Activated naive CD4-positive, alpha-beta T cell treated with anti-CD3 and anti-CD28 coated beads, Interleukin-2, amount 50 U/mL, for 72 hours (primary cell): ENCODE data around the gene SPAG8. TPM values are rescaled to one million over a fixed set of nuclear protein-coding genes. Genes with fewer than 3 reads are reported as not detected.

Experiments
- ATAC-seq, 2 donors: fragments of 150-1000 bp; cut with Tn5 transposase; 2 replicates each; pipeline ENCODE4 v1.10.0; 2021; ENCODE audit warnings: mild to moderate bottlenecking in 2 of 2, moderate library complexity in 2 of 2
- DNase-seq, 2 donors: peaks; one replicate each; pipeline ENCODE4 v3.0.0; 2021 to 2022; ENCODE audit warnings: low spot score in 2 of 2
- H3K27ac Mint-ChIP-seq, 2 donors: one replicate each; pipeline ENCODE4 v1.8.0; 2022; ENCODE audit warnings: mild to moderate bottlenecking in 2 of 2, mixed read lengths in 2 of 2
- H3K36me3 Mint-ChIP-seq, 2 donors: one replicate each; pipeline ENCODE4 v1.8.0; 2022; ENCODE audit warnings: mixed read lengths in 2 of 2
- H3K9me3 Mint-ChIP-seq, 2 donors: one replicate each; pipeline ENCODE4 v1.8.0; 2022; ENCODE audit warnings: mixed read lengths in 2 of 2
- total RNA-seq, 2 donors: library from RNA; stranded (reverse); gene quantifications; one replicate each; pipeline ENCODE4 v1.2.3, GENCODE V29; 2022

Gene SPAG8
- total RNA-seq, 2 donors from 2014 or later: 1.0 to 1.3 TPM

DNA sequence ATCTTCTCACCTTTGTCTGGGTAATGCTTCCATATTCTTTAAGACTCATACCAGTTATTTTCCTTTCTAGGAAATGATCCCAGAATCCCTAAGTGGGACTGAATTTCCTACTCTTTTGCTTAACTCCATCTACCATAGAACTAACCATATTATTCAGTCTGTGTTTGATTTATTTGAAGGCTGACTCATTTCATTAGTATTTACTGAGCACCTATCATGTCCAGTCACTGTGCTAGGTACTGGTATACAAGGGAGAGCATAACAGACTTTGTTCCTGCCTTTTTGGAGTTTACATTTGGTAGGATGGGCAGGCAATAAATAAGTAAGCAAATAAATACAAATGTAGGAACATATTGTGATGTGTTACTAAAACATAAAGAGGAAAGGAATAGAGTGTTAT, 16.4 kb downstream of the SPAG8 start:
- no peak for DNase-seq
- Mint-ChIP-seq H3K9me3 (no peaks in the 10 kb centered on the region), H3K36me3 (peaks cover 0 to under 1% of the 10 kb centered on the region in 2 donors), H3K27ac (no peak overlapping the region)
- ATAC-seq: no peak

DNA sequence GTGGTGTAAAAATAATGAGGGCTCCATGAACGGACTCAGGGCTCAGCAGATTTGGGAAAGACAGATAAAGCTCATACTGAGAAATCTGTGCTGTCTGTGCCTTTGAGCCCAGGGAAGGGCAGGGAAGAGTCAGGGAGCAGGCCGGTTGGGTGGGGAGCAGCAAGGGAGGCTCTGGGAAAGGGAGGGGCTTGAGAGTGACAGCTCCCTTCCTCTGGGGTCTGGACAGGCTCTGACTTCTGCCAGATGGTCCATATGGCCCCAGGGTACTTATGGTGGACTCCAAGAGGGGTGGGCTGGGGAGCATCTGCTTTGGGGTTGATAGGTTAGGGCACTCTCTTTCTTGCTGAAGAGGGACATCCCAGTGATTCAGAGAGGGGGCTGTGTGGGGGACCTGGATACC, 18.6 kb downstream of the SPAG8 start:
- peaks cover 0 to 8% of the 10 kb centered on the region in 2 donors for H3K36me3 Mint-ChIP-seq
- H3K27ac Mint-ChIP-seq: peak overlapping the region; percentile 52 to 69
- no peak for ATAC-seq

GRCh38 chr9:35792826-35793225, 19.2 kb downstream of the SPAG8 start:
- ATAC-seq (no peak), DNase-seq (no peak)
- Mint-ChIP-seq H3K27ac (peak overlapping the region in 1 of 2 donors; percentile 69), H3K36me3 (peaks cover 0 to 8% of the 10 kb centered on the region in 2 donors), H3K9me3 (no peaks in the 10 kb centered on the region)

More for the DNA sequence above, 18.6 kb downstream of the SPAG8 start:
- no peak for DNase-seq
- no peaks in the 10 kb centered on the region for H3K9me3 Mint-ChIP-seq

GRCh38 chr9:35792024-35792813, 19.8 kb downstream of the SPAG8 start:
- no peak for DNase-seq
- Mint-ChIP-seq H3K27ac (peak overlapping the region in 1 of 2 donors; percentile 69), H3K9me3 (no peaks in the 10 kb centered on the region), H3K36me3 (peaks cover 0 to 8% of the 10 kb centered on the region in 2 donors)
- ATAC-seq: no peak

DNA sequence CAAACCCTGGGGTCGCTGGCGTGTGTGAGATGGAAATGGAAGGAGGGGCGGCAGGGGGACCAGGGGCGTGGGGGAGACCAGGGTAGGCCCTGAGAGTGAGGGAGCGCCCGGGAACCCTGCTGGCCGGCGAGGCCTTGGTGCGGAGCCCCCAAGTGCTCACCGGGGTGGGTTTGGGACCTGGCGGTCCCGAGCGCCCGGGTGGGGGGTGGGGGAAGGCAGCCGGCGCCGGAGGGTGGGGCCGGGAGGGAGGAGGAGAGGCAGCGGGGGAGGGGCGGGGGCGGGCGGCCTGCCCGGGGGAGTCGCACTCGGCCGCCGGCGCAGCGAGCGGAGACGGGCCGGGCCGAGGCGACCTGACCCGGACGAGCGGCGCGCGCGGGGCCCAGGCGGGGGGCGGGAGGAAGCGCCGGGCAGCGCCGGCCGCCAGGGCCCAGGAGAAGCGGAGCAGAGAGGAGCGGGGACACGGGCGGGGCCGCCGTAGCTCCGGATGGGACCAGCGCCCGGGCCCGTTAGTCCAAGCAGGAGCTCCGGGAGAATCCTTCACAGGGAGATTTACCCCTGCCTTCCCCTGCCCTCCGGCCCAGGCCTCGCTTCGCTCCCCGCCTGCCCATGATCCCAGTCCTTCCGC, 20.7 kb downstream of the SPAG8 start, which contains the start of gene NPR2:
TSS of gene NPR2 (plus strand) at position 295 of the 625 bp plus-strand sequence. CDS start 818 bp downstream, outside the sequence.
- H3K36me3 Mint-ChIP-seq: peaks cover 0 to 8% of the 10 kb centered on the region in 2 donors
- DNase-seq (no peak), ATAC-seq (no peak)
- H3K27ac Mint-ChIP-seq: no peak within 1 kb of the TSS
- no peaks in the 10 kb centered on the region for H3K9me3 Mint-ChIP-seq

- H3K9me3 Mint-ChIP-seq: no peaks in the 10 kb centered on the region
- no peak overlapping the region for H3K27ac Mint-ChIP-seq
Measured at GRCh38 chr9:35790385-35791296, 21.4 kb downstream of the SPAG8 start.

DNA sequence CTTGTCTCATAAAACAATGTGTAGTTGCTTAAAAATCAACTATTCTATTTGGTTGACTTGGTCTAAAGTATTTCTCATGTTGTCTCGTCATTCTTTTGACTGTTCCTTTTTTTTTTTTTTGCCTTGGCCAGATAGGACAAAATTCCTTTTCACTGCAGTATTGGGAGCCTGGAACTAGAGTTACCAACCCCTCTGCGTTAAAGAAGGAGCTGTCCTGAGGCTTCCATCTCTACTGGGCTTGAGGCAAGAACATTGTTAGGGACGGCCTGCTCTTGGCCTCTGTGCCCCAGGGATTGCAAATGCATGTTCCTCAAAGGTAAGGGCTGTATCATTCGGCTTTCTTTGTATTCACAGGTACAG, 22.1 kb downstream of the SPAG8 start:
- H3K27ac Mint-ChIP-seq: no peak overlapping the region

More at GRCh38 chr9:35790385-35791296, 21.4 kb downstream of the SPAG8 start:
- ATAC-seq: peak; percentile 88 to 92
- DNase-seq: peak in 1 of 2 donors; percentile 66
- peaks cover 0 to 8% of the 10 kb centered on the region in 2 donors for H3K36me3 Mint-ChIP-seq

DNA sequence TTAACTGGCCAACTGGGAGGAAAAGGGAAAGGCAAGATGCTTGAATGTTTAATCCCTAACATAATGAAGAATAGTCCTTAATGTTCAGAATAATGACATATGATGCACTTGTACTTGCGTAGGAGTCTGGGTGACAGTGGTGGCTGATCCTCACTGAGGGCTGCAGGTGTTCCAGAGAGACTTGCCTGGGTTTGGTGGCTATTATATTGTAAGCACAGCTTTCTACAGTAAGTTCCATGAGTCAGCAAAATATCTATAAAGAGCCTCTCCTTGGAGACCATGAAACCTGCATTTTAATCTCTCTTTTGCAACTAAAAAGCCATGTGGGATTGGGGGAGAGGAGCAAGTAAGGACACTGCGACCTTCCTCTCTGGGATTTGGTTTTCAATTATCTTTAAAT, 22.5 kb downstream of the SPAG8 start:
- no peak for DNase-seq
- H3K27ac Mint-ChIP-seq: no peak overlapping the region
- peaks cover 0 to 8% of the 10 kb centered on the region in 2 donors for H3K36me3 Mint-ChIP-seq
- no peak for ATAC-seq
- H3K9me3 Mint-ChIP-seq: no peaks in the 10 kb centered on the region

More for the DNA sequence above, 22.1 kb downstream of the SPAG8 start:
- H3K9me3 Mint-ChIP-seq: no peaks in the 10 kb centered on the region
- DNase-seq (no peak), ATAC-seq (peak; percentile 17 to 23)
- H3K36me3 Mint-ChIP-seq: peaks cover 0 to 8% of the 10 kb centered on the region in 2 donors

- Mint-ChIP-seq H3K27ac (no peak overlapping the region), H3K9me3 (no peaks in the 10 kb centered on the region), H3K36me3 (peaks cover 6 to 11% of the 10 kb centered on the region in 2 donors)
- ATAC-seq (no peak), DNase-seq (no peak)
Measured at GRCh38 chr9:35783418-35783817, 28.6 kb downstream of the SPAG8 start.

DNA sequence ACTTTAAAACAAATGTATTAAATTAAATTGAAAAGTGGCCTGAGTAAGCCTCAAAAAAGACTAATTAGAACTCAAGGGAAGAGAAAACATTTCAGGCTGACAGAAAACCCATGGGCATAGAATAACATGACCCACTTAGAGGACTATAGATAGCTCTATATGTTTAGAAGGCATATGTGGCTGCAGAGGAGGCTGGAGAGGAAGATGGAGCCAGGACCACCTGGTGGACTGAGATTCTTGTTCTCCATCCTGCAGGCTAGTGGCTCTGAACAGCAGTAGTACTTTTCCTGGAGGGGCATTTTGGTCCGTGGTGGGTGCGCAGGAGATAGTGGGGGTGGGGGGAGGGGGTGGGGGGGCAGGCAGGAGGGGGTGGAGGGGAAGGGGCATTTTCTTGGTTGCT, 31.0 kb downstream of the SPAG8 start:
- H3K9me3 Mint-ChIP-seq: no peaks in the 10 kb centered on the region
- DNase-seq: no peak

GRCh38 chr9:35778496-35778895, 33.6 kb downstream of the SPAG8 start:
- DNase-seq: no peak
- no peak for ATAC-seq
- no peaks in the 10 kb centered on the region for H3K9me3 Mint-ChIP-seq

More for the DNA sequence above, 31.0 kb downstream of the SPAG8 start:
- no peak for ATAC-seq
- Mint-ChIP-seq H3K36me3 (peaks cover 6 to 11% of the 10 kb centered on the region in 2 donors), H3K27ac (peak overlapping the region in 1 of 2 donors; percentile 64)

GRCh38 chr9:35776018-35776417, 36.0 kb downstream of the SPAG8 start:
- DNase-seq: no peak
- peaks cover 0 to 6% of the 10 kb centered on the region in 2 donors for H3K36me3 Mint-ChIP-seq
- no peak overlapping the region for H3K27ac Mint-ChIP-seq
- peak in 1 of 2 donors; percentile 62 for ATAC-seq
- H3K9me3 Mint-ChIP-seq: no peaks in the 10 kb centered on the region

More at GRCh38 chr9:35778496-35778895, 33.6 kb downstream of the SPAG8 start:
- no peak overlapping the region for H3K27ac Mint-ChIP-seq
- H3K36me3 Mint-ChIP-seq: peaks cover 3 to 6% of the 10 kb centered on the region in 2 donors

GRCh38 chr9:35774907-35775635, 37.0 kb downstream of the SPAG8 start:
- no peak for ATAC-seq
- Mint-ChIP-seq H3K9me3 (no peaks in the 10 kb centered on the region), H3K27ac (peak overlapping the region in 1 of 2 donors; percentile 29), H3K36me3 (peaks cover 0 to 1% of the 10 kb centered on the region in 2 donors)
- DNase-seq: no peak

DNA sequence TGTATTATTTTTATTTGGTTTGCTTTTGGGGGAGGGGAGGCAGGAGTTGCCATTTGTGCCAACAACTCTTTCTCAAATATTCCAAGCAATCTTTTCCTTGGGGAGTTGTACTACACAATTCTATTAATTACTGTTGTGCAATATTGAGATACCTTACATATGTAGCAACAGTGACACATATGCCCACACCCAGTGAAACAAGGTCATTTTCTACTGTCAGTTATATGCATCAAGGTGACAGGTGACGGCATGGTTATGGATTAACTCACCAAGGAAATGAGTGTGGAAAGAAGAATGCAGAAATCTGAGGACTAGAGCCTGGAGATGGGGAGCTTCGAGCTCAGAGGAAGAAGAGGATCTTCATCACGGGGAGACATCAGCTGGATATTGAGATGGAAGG, 40.1 kb downstream of the SPAG8 start:
- H3K36me3 Mint-ChIP-seq: no peaks in the 10 kb centered on the region
- H3K9me3 Mint-ChIP-seq: no peaks in the 10 kb centered on the region
- ATAC-seq: no peak
- DNase-seq: no peak
- H3K27ac Mint-ChIP-seq: no peak overlapping the region

DNA sequence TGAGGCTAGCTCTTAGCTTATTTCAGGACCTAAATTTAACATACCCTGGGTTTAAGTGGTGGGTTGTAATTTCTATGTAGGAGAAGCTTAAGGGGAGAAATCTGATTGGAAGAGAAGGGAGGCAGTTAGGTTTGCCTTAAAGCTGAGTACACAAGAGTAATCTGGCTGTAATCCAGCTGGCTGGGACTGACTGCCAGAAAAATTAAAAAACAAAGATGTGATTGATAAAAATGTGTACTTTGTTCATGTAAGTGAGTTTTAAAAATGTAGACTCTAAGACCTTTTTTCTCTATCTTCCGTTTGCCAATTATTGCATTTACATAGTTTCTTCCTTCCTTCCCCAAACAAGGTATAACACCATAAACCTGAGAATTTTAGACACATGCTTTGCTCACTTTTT, 40.5 kb downstream of the SPAG8 start:
- H3K27ac Mint-ChIP-seq: no peak overlapping the region
- ATAC-seq (no peak), DNase-seq (no peak)
- H3K36me3 Mint-ChIP-seq: no peaks in the 10 kb centered on the region
- H3K9me3 Mint-ChIP-seq: no peaks in the 10 kb centered on the region

DNA sequence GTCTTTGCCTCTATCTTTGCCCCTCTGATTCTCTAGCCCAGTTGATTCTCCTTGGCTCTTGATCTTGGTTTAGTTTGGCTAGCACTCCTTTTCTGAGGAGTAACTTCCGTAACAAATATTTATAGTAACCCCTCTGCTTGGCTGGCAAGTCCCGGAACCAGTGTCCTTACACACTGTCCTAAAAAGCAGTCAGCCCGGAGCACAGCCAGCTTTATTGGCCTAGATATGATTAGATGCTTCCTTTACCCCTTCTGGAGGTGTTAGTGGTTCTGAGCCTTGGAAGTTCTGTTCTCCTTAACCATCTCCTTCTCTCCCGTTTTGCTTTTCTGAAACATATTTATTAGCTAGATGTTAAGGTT, 41.0 kb downstream of the SPAG8 start:
- ATAC-seq: no peak
- Mint-ChIP-seq H3K9me3 (no peaks in the 10 kb centered on the region), H3K27ac (no peak overlapping the region), H3K36me3 (no peaks in the 10 kb centered on the region)
- no peak for DNase-seq
